ENCODE measurements around the gene HOXB4. TPM values are rescaled to one million over a fixed set of nuclear protein-coding genes. Genes with fewer than 3 reads are reported as not detected.

HOXB4 gene
- total RNA-seq, 4 donors from 2014 or later: 0.67 to 1.2 (median 0.80) TPM

DNA sequence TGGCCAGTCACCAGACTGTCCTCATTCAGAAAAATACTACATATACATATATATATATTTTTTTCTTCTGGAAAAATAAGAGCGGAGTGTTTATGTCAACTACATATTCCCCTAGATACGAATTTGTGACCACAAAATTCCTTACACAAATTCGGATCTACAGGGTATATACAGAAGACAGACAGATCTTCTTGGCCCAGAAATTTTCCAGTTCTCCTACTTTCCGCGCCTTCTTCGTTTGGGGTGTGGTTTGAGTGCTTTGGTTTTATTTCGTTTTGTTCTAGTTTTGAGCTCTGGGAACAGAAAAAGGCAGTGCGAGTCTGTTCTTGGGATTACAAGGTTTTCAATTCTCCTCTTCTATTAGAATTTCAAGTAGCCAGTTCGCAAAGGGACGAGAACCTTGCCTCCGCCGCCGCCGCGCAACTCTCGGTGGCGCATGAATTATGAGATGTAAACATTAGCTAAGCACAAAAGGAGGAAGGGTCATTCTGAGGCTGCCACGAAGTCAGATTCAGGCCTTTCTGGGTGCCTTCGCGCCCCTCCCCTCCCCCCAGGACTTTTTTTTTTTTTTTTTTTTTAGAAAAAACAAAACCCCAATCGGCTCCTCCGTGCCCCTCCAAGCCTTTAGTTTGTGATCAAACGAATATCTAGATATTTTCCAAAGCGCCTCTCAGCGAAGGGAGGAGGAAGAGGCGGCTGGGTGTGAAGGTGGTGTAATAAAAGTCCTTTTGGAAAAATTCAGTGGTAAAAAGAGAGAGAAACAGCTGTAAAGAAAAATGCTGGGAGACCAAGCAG, 1.8 kb upstream of the HOXB4 start:
- intact Hi-C loops (cut with DNase I): no loop called here
- Histone ChIP-seq H3K4me3 (replicated peaks in 1 of 3) (no peak overlapping the region), H3K36me3 (no peaks in the 10 kb centered on the region), H3K27ac (no peak overlapping the region), H3K27me3 (peaks cover 80% of the 10 kb centered on the region), H3K4me1 (peaks cover 0 to 22% of the 10 kb centered on the region in 2 donors), H3K9me3 (no peaks in the 10 kb centered on the region)
- no peak for DNase-seq
- 21 to 40% methylated on average over 26 of the region's 26 CpGs for WGBS, 2 donors
- TF ChIP-seq, protein P1, sequence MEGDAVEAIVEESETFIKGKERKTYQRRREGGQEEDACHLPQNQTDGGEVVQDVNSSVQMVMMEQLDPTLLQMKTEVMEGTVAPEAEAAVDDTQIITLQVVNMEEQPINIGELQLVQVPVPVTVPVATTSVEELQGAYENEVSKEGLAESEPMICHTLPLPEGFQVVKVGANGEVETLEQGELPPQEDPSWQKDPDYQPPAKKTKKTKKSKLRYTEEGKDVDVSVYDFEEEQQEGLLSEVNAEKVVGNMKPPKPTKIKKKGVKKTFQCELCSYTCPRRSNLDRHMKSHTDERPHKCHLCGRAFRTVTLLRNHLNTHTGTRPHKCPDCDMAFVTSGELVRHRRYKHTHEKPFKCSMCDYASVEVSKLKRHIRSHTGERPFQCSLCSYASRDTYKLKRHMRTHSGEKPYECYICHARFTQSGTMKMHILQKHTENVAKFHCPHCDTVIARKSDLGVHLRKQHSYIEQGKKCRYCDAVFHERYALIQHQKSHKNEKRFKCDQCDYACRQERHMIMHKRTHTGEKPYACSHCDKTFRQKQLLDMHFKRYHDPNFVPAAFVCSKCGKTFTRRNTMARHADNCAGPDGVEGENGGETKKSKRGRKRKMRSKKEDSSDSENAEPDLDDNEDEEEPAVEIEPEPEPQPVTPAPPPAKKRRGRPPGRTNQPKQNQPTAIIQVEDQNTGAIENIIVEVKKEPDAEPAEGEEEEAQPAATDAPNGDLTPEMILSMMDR (IDR thresholded peaks at IDR 0.05): no peak
- TF ChIP-seq POLR2A (IDR thresholded peaks at IDR 0.05): no peak

DNA sequence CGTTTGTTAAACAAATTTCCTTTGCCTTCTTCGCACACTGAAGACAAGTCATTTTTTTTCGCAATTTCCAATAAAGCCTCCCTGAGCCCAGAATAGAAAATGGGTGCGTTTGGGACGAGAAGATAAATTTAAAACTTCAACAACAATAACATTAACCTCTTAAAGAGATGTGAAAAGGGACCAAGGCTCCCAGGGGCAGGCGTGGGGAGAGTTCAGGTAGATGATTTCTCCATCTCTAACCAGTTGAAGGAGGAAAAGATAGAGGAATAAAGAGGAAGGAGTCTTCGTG, 1.3 kb upstream of the HOXB4 start:
- WGBS, 2 donors: 18 to 45% methylated on average over 7 of the region's 7 CpGs
- TF ChIP-seq, protein P1 (IDR thresholded peaks at IDR 0.05): no peak
- Histone ChIP-seq H3K27ac (no peak overlapping the region), H3K4me3 (replicated peaks in 1 of 3) (no peak overlapping the region), H3K36me3 (no peaks in the 10 kb centered on the region), H3K4me1 (peaks cover 0 to 20% of the 10 kb centered on the region in 2 donors), H3K9me3 (no peaks in the 10 kb centered on the region), H3K27me3 (peaks cover 79% of the 10 kb centered on the region)
- intact Hi-C loops (cut with DNase I): no loop called here
- DNase-seq: no peak

DNA sequence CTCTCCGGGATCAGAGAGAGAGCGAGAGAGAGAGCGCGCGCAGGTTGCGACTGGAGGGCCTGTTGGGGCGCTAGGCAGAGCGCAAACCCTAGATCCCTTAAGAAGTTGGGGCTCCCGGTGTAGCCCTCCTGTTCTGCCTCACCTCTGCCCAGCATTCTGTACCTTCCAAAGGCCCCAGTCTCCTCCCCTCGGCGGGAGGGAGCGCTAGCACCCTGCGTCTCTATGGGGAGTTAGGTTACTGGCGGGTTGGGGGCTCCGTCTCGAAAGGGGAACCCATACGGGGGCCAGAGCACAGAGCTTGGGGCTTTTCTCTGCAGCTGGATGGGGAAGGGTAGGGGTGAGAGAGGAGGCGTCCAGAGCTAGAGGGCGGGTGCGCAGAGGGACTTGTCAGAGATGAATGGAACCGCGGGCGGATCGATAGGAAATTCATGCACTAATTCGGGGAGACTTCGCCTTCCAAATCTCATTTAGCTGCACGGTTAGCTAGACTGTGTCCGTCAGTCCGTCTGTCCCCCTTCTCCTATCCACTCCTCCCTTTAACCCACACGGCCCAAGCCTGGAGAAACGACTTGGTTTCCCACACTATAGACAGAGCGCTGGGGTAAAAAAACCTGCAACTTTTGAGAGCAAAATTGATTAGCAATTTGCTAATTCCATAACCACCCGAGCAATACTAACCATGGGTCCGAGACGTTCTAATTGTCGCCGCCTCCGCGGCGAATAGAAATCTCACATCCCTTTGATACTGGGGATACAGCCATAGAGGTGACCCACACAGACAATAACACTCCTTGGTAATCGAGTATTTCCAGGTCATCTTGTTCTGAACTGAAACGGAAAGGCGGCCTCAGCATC, 693 bp upstream of the HOXB4 start:
- intact Hi-C loops (cut with DNase I): no loop called here
- Histone ChIP-seq H3K4me3 (replicated peaks in 1 of 3) (peak overlapping the region in 1 of 3 donors; percentile 24), H3K27ac (peak overlapping the region in 1 of 3 donors; percentile 21), H3K36me3 (no peaks in the 10 kb centered on the region), H3K9me3 (no peaks in the 10 kb centered on the region), H3K4me1 (peaks cover 0 to 20% of the 10 kb centered on the region in 2 donors), H3K27me3 (peaks cover 79% of the 10 kb centered on the region)
- TF ChIP-seq POLR2A (IDR thresholded peaks at IDR 0.05): no peak
- TF ChIP-seq, protein P1 (IDR thresholded peaks at IDR 0.05): no peak
- WGBS, 2 donors: 10 to 19% methylated on average over 40 to 43 of the region's 43 CpGs
- DNase-seq: no peak

DNA sequence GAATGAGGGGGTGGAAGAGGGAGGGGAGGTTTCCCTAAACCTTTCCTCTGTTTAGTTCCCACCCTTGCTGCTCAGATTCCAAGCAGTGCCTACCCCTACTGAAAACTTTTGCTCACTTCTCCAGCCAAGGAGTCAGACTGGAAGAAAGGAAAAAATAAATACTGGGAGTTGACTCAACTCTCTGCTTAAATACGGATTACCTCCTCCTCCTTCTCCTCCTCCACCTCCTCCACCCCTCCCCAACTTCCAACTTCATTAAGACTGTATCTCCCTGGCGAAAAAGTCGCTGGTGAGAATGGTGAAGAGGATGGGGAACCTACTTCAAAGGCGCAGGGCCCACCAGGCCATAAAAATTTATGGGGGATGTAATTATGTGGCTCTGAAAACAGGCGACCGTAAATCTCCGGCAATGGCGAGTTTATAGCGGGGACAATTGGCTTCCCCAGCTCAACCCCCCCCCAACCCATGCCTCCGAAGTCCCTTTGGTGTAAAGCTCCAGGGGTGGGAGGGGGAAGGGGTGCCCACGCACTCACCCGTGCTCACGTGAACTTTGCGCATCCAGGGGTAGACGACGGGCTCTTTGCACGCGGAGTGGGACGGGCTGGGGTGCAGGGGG, 712 bp downstream of the HOXB4 start:
- Histone ChIP-seq H3K27ac (peak overlapping the region in 2 of 3 donors; percentile 21 to 33), H3K4me3 (replicated peaks in 1 of 3) (peak overlapping the region in 1 of 3 donors; percentile 24), H3K9me3 (no peaks in the 10 kb centered on the region), H3K36me3 (no peaks in the 10 kb centered on the region), H3K4me1 (peaks cover 0 to 18% of the 10 kb centered on the region in 2 donors), H3K27me3 (peaks cover 72% of the 10 kb centered on the region)
- WGBS, 2 donors: 3 to 7% methylated on average over 16 to 19 of the region's 19 CpGs
- TF ChIP-seq, protein P1 (IDR thresholded peaks at IDR 0.05): no peak
- TF ChIP-seq POLR2A (IDR thresholded peaks at IDR 0.05): no peak
- intact Hi-C loops (cut with DNase I): no loop called here
- no peak for DNase-seq
